Measurements from ENCODE around the gene LRRC18.

GRCh38 chr10:48931188-48931587 is 8.5 kb downstream of the LRRC18 start:
- TF ChIP-seq KDM1A (IDR thresholded peaks at IDR 0.05; ENCODE audit: low read depth) (no peak), RFX5 (IDR thresholded peaks at IDR 0.05) (no peak), POLR2A (IDR thresholded peaks at IDR 0.05; ENCODE audit: low read length) (no peak), CHD2 (IDR thresholded peaks at IDR 0.05; ENCODE audit: low read length, partially characterized antibody) (no peak), BHLHE40 (IDR thresholded peaks at IDR 0.05; ENCODE audit: low read depth, low read length) (no peak), CTCF (IDR thresholded peaks at IDR 0.05) (no peak), HDAC2 (IDR thresholded peaks at IDR 0.05) (no peak), HOXB5 (CRISPR knock-in tag; IDR thresholded peaks at IDR 0.05) (no peak)
- TF ChIP-seq, protein P1, sequence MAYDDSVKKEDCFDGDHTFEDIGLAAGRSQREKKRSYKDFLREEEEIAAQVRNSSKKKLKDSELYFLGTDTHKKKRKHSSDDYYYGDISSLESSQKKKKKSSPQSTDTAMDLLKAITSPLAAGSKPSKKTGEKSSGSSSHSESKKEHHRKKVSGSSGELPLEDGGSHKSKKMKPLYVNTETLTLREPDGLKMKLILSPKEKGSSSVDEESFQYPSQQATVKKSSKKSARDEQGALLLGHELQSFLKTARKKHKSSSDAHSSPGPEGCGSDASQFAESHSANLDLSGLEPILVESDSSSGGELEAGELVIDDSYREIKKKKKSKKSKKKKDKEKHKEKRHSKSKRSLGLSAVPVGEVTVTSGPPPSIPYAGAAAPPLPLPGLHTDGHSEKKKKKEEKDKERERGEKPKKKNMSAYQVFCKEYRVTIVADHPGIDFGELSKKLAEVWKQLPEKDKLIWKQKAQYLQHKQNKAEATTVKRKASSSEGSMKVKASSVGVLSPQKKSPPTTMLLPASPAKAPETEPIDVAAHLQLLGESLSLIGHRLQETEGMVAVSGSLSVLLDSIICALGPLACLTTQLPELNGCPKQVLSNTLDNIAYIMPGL (CRISPR knock-in tag; IDR thresholded peaks at IDR 0.05; ENCODE audit: borderline replicate concordance) = no peak
- TF ChIP-seq, protein P2, sequence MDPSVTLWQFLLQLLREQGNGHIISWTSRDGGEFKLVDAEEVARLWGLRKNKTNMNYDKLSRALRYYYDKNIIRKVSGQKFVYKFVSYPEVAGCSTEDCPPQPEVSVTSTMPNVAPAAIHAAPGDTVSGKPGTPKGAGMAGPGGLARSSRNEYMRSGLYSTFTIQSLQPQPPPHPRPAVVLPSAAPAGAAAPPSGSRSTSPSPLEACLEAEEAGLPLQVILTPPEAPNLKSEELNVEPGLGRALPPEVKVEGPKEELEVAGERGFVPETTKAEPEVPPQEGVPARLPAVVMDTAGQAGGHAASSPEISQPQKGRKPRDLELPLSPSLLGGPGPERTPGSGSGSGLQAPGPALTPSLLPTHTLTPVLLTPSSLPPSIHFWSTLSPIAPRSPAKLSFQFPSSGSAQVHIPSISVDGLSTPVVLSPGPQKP (IDR thresholded peaks at IDR 0.05; ENCODE audit: low read depth, low read length) = no peak
